AML-193 (cell line): ENCODE data around the gene ATXN3L.
"Not testable (repeated sequence)": the region's sequence is repeated elsewhere in the genome, so short reads cannot be mapped to it uniquely, and the experiment has no call there.

Experiments
- DNase-seq, 2 experiments: peaks; one replicate each; lab custom pipeline; 2025; lab: John Stamatoyannopoulos, UW

Gene ATXN3L

GRCh38 chrX:13305108-13305507 is 14.7 kb downstream of the ATXN3L start:
- no peak for DNase-seq

DNA sequence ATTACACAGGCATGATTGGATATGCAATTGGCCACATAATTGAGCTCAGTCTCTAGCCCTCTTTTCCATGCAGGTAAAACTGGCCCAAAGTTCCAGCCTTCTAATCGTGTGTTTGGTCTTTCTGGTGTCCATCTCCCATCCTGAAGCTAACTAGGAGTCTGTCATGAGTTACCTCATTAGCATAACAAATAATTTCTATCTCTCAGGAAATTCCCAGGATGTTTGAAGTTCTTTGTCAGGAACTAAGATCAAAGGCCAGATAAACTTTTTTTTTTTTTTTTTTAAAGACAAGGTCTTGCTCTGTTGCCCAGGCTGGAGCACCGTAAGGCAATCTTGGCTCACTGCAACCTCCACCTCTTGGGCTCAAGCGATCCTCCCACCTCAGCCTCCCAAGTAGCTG is 15.8 kb downstream of the ATXN3L start:
- DNase-seq, result no peak

DNA sequence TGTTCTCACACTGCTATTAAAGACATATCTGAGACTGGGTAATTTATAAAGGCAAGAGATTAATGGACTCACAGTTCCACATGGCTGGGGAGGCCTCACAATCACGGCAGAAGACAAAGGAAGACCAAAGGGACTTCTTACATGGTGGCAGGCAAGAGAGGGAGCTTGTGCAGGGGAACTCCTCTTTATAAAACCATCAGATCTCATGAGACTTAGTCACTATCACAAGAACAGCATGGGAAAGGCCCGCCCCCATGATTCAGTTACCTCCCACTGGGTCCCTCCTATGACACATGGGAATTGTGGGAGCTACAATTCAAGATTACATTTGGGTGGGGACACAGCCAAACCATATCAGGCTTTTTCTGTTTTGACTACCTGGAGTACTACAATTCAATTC is 16.6 kb downstream of the ATXN3L start:
- not testable (repeated sequence) for DNase-seq

- DNase-seq, result no peak
Measured at GRCh38 chrX:13298836-13299235, 21.0 kb downstream of the ATXN3L start.

DNA sequence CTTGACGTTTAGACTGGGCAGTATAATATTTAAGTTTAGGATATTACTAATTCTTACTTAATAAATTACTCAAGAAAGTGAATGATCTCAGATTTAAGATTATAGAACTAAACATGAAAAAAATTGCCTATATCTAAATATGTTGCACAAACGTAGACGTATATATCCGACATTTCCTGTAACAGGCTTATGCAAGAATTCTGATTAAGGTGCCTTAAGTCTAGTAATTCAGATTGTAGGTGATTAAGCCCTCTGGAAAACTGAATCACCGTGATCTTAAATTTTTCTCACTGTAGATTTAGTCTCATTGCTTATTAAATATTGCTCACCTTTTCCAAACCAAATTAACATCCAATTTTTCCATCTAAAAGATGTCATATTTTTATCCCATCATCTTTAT is 24.0 kb downstream of the ATXN3L start:
- no peak for DNase-seq

DNA sequence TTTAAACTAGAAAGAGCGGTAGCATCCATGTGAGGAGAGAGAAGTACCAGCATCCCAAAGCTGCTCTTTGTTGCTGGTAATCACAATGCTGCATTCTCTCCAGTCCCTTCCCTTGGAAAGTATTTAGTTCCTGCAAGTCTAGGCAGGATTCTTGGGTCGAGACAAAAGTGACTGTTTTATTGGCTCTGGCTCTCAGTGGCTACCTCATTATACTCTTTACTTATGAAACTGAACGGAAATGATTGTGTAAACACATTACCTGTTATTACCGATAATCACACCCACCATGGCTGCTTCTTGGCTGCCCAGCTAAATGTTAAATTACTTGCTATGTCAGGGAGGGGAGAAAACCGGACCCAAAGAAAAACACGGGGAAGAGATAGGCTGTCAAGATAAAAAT is 26.2 kb downstream of the ATXN3L start:
- no peak for DNase-seq

DNA sequence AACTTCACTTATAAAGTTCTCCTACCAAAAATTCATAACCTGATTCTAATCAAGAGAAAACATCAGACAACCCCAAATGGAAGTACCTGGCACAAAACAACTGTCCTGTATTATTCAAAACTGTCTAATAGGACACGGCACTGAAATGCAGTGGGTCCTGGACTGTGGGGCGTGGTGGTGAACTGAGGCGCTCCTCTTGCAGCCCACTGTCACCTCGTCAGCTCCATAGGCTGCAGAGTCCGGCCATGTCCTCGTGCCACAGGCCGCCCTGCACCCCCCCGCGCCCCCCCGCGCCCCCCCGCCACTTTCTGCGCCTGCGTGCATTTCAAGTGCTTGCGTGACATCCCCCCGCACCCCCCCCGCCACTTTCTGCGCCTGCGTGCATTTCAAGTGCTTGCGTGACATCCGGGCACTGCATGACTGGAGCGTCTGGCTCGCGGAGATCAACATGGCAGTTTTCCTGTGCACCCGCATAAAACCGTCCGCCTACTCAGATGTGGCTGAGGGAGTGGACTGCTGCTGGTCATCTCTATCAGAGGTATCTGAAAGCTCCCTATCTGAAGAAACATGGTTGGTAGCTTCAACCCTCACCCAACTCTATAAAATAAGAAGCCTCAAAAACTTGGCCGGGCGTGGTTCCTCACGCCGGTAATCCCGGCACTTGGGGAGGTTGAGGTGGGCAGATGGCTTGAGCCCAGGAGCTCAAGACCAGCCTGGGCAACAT is 28.8 kb downstream of the ATXN3L start:
- no peak for DNase-seq

- no peak for DNase-seq
Measured at GRCh38 chrX:13288671-13289070, 31.2 kb downstream of the ATXN3L start.

- DNase-seq, result no peak
Measured at GRCh38 chrX:13287816-13288215, 32.0 kb downstream of the ATXN3L start.

- no peak for DNase-seq
Measured at GRCh38 chrX:13285693-13286092, 34.2 kb downstream of the ATXN3L start.

DNA sequence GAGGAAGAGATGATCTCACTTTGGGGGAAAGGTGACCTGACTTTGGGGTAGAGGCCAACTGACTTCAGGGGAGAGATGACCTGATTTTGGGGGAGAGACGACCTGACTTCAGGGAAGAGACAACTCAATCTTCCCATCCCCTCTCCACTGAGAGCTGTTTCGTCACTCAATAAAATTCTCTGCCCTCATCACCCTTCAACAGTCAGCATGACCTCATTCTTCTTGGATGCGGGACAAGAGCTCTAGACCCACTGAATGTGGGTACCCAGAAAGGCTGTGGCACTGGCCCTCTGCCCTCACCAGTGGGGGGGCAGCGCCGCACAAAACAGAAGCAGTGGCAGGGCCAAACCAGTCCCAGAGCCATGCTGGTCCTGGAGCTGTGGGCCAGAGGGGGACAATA is 34.6 kb downstream of the ATXN3L start:
- DNase-seq, result no peak

DNA sequence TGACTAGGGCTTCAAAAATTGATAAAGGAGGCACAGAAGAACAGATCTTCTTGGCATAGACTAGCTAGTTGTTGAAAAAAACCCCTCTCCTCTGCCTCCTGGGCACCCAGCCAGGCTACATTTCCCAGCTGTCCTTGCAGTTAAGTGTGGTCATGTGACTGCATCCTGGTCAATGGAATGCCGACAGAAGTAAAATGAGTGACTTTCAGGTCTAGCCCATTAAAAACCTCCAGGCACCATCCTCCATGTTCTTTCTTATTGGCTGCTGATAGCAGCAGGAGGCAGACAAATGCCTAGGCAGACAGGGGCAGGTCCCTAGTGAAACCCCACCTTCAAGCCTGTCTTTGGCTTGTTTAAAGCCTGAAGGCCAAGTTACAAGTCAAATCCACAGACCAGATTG is 35.3 kb downstream of the ATXN3L start:
- no peak for DNase-seq

GRCh38 chrX:13283950-13284546 is 35.8 kb downstream of the ATXN3L start:
- DNase-seq, result no peak

DNA sequence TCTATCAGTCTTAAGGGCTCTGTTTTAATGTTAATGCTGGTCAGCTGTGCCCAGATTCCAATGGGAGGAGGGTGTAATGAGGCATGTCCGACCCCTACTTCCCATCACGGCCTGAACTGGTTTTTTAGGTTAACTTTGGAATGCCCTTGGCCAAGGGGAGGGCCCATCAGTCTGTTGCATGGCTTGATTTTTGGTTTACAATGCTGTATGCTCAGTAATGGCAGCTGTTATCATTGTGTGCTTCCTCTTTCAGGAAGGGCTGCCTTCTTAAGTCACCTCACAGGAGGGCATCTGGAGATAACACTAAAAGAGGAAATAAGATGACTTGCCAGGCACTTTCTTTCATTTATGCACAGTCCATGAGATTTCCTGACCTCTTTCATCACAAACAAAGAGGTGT is 36.3 kb downstream of the ATXN3L start:
- DNase-seq, result no peak

GRCh38 chrX:13281289-13281688 is 38.6 kb downstream of the ATXN3L start:
- no peak for DNase-seq

GRCh38 chrX:13279279-13280018 is 40.4 kb downstream of the ATXN3L start:
- no peak for DNase-seq

DNA sequence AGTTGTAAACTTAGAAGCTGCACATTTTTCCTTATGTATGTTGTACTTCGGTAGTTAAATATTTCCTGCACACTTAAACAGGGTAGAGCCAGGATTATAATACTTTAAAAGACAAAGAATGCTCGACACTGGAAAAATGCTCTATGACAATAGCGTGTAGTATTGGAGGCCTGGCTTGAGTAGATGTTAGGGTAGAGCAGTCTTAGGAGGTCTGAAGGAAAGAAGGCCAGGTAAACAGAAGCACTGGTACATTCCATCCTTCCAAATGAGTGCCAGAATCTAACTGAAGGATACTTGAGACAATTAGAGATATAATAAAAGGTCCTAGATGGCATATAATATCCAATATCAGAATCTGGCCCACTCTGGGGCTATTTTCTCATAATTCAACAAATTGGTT is 42.3 kb downstream of the ATXN3L start:
- DNase-seq, result no peak

DNA sequence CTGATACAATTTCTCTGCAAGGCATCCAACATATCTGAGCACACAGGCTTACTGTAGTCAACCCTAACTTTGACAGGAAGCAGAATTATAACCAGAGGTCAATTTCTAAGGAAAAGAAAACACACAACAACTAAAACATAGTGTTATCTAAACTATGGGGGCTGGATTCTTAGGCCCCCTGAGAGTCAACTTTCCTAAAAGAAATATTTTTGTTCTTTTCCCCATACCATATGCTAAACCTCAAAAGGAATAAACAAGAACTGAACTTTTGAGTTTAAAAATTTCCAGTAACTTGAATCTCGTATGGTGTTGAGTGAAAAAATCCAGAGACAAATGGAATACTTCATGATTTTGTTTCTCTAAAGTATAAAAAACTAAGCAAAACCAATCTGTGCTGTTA is 42.9 kb downstream of the ATXN3L start:
- no peak for DNase-seq

DNA sequence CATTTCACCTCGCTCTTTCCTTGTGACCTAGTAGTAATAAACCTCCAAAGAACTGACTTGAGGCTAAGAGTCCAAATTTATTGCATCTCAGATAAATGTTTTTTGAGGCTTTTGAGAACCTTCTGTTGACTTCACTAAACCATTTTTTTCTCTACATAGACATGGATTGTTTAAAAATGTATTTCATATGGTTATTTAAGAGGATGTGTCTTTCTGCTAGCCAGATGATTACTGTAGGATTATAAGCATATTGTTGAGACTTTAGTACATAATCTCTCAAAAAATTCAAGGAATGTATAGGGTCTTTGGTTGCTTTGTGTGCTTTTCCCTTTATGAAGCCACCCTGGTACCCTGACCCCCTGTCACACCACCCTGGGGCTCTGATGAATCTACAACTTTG is 44.8 kb downstream of the ATXN3L start:
- no peak for DNase-seq

- DNase-seq, result no peak
Measured at GRCh38 chrX:13272426-13272825, 47.4 kb downstream of the ATXN3L start.

- no peak for DNase-seq
Measured at GRCh38 chrX:13271511-13271910, 48.3 kb downstream of the ATXN3L start.

DNA sequence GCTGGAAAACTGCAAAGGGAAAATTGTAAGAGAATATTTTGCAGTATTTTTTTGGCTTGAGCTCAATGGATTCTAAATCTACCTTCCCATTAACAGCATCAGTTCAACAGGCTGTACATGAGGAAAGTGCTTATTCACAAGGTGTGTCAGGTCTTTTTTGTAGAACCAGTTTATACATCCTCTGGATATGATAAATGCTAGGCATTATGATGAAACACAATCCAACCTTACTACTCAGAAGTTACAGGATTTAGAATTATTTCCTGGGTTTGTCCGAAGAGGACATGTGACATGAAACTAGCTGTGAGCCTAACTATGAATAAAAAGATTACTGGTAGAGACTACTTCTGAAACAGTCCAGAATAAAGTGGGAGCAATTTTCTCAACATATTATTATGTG is 49.5 kb downstream of the ATXN3L start:
- DNase-seq, result no peak

- no peak for DNase-seq
Measured at GRCh38 chrX:13268874-13269273, 51.0 kb downstream of the ATXN3L start.
